Neural cell (in vitro differentiated cells): ENCODE measurements around the gene RNU6-9. TPM values are rescaled to one million over a fixed set of nuclear protein-coding genes. Genes with fewer than 3 reads are reported as not detected.

ENCODE experiments used
- H2AFZ ChIP-seq: fragments of 200-600, 300-800 bp; sonication (generic), shearing (Covaris generic); 2 replicates; pipeline ENCODE4 v1.6.0; 2014; ENCODE audit warnings: low read depth, mild to moderate bottlenecking, antibody characterized with exemption, low read length, moderate library complexity
- H3F3A ChIP-seq: fragments of 200-600 bp; shearing (Covaris generic); 2 replicates; pipeline ENCODE4 v1.6.1; 2016; ENCODE audit warnings: mild to moderate bottlenecking, moderate library complexity, mixed read lengths, antibody characterized with exemption, low read length; ENCODE audit not compliant: insufficient read depth, poor library complexity, severe bottlenecking
- H3K27ac ChIP-seq: fragments of 200-600, 300-800 bp; sonication (generic), shearing (Covaris generic); 2 replicates; pipeline ENCODE4 v1.5.1; 2014; ENCODE audit warnings: mild to moderate bottlenecking, low read length, moderate library complexity
- H3K27me3 ChIP-seq: fragments of 300-800, 200-600 bp; sonication (generic), shearing (Covaris generic); 2 replicates; pipeline ENCODE4 v1.6.0; 2014; ENCODE audit warnings: mild to moderate bottlenecking, low read depth, low read length, moderate library complexity; ENCODE audit not compliant: insufficient read depth
- H3K36me3 ChIP-seq: fragments of 300-800, 200-600 bp; sonication (generic), shearing (Covaris generic); 2 replicates; pipeline ENCODE4 v1.5.1; 2014; ENCODE audit warnings: mild to moderate bottlenecking, antibody characterized with exemption, low read length, moderate library complexity; ENCODE audit not compliant: insufficient read depth
- H3K4me2 ChIP-seq: fragments of 300-800, 200-600 bp; sonication (generic), shearing (Covaris generic); 2 replicates; pipeline ENCODE4 v1.6.0; 2014; ENCODE audit warnings: mild to moderate bottlenecking, low read length
- H3K4me3 ChIP-seq: fragments of 300-800, 200-600 bp; sonication (generic), shearing (Covaris generic); 2 replicates; pipeline ENCODE4 v1.5.1; 2014; ENCODE audit warnings: mild to moderate bottlenecking, low read length, moderate library complexity
- H3K79me2 ChIP-seq: fragments of 200-600 bp; shearing (Covaris generic); replicated peaks from 2 replicates; pipeline ENCODE4 v1.6.0; 2014; ENCODE audit warnings: mild to moderate bottlenecking, low read length, moderate library complexity; ENCODE audit not compliant: insufficient read depth
- H3K9ac ChIP-seq: fragments of 300-800, 200-600 bp; sonication (generic), shearing (Covaris generic); 2 replicates; pipeline ENCODE4 v1.6.1; 2016; ENCODE audit warnings: mild to moderate bottlenecking, low read length, mixed read lengths
- H3K9me2 ChIP-seq: fragments of 200-600 bp; shearing (Covaris generic); 2 replicates; pipeline ENCODE4 v1.6.1; 2016; ENCODE audit warnings: mild to moderate bottlenecking, low read length, mixed read lengths; ENCODE audit not compliant: insufficient read depth
- H3K9me3 ChIP-seq: fragments of 200-600, 300-800 bp; sonication (generic), shearing (Covaris generic); 2 replicates; pipeline ENCODE4 v1.6.1; 2016; ENCODE audit warnings: mild to moderate bottlenecking, mixed run types, low read length, moderate library complexity, mixed read lengths
- H4K20me1 ChIP-seq: fragments of 200-600 bp; shearing (Covaris generic); 2 replicates; pipeline ENCODE4 v1.6.1; 2016; ENCODE audit warnings: mild to moderate bottlenecking, mixed run types; ENCODE audit not compliant: insufficient read depth
- EP300 ChIP-seq: fragments of 450-650 bp; conservative IDR thresholded peaks from 2 replicates; pipeline ENCODE4 v1.6.1; 2014; ENCODE audit warnings: antibody characterized with exemption, mild to moderate bottlenecking, moderate library complexity; ENCODE audit not compliant: poor library complexity, severe bottlenecking
- EZH2 ChIP-seq: fragments of 200-600, 300-800 bp; shearing (Covaris generic), sonication (generic); IDR thresholded peaks from 2 replicates; pipeline ENCODE4 v1.6.1; 2014; ENCODE audit warnings: antibody characterized with exemption, low read length, borderline replicate concordance, mild to moderate bottlenecking; ENCODE audit not compliant: insufficient read depth, poor library complexity, severe bottlenecking
- MXI1 ChIP-seq: fragments of 450-650 bp; conservative IDR thresholded peaks from 2 replicates; pipeline ENCODE4 v1.6.1; 2014; ENCODE audit warnings: antibody characterized with exemption, mild to moderate bottlenecking; ENCODE audit not compliant: poor library complexity, severe bottlenecking
- POLR2AphosphoS5 ChIP-seq: IDR thresholded peaks from 2 replicates; pipeline ENCODE4 v1.6.1; 2012
- RAD21 ChIP-seq: fragments of 450-650 bp; conservative IDR thresholded peaks from 2 replicates; pipeline ENCODE4 v1.6.1; 2014; ENCODE audit warnings: antibody characterized with exemption, mild to moderate bottlenecking, moderate library complexity
- SMC3 ChIP-seq: fragments of 450-650 bp; conservative IDR thresholded peaks from 2 replicates; pipeline ENCODE4 v1.6.1; 2014; ENCODE audit warnings: antibody characterized with exemption, mild to moderate bottlenecking, moderate library complexity; ENCODE audit not compliant: poor library complexity
- TAF1 ChIP-seq: IDR thresholded peaks from 2 replicates; pipeline ENCODE4 v1.6.1; 2012; ENCODE audit warnings: low read depth
- polyA plus RNA-seq: library from polyadenylated mRNA; depleted of rRNA; stranded (reverse); fragments of >200 nt; gene quantifications from 2 replicates; pipeline ENCODE4 v1.2.3, GENCODE V29; 2014
- TF ChIP-seq, protein P1 (sequence below): fragments of 450-650 bp; IDR thresholded peaks from 2 replicates; pipeline ENCODE4 v1.5.1; 2014; ENCODE audit warnings: antibody characterized with exemption, mild to moderate bottlenecking, moderate library complexity; ENCODE audit not compliant: poor library complexity, severe bottlenecking
- TF ChIP-seq, protein P2 (sequence below): IDR thresholded peaks from 2 replicates; pipeline ENCODE4 v1.6.1; 2012; ENCODE audit warnings: borderline replicate concordance

The RNU6-9 gene
- polyA plus RNA-seq, 1 donor from 2014 or later, result not detected

DNA sequence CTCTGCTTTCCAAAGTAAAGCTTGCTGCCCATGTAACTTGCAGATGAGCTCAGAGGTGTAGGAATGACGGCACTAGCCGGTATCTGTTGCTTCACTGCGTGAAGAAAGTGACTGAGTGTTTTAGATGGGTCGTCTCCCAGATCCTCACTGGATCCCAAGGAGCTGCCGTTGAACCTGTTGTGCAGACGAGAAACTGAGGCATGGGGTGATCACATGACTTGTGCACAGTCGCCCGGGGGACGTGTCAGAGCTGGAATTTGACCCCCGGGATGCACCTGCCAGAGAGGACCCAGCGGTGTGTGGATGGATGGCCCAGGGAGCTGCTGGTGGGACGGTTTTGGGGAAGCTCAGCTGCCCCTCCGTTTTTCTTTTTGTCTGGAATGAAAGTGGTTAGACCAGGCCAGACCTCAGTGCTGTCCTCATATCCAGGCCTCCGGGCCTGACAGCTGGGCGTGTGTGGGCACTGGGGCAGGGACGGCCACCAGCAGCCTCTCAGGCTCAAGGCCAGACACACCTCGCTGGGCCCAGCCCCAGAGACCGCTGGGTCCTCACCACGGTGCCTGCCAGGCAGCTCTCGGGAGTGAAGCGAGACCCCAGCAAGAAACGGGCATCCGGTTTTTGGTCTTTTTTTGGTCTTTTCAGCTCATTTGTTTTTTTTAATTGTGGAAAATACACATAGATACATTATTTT is 45.1 kb downstream of the RNU6-9 start:
- Histone ChIP-seq H3K79me2 (peaks cover 5% of the 10 kb centered on the region), H3K9me3 (no peaks in the 10 kb centered on the region), H2AFZ (no peak overlapping the region), H3K4me3 (no peak overlapping the region), H3K4me2 (no peak overlapping the region), H4K20me1 (no peaks in the 10 kb centered on the region), H3K27ac (no peak overlapping the region), H3K9ac (no peak overlapping the region), H3K27me3 (no peaks in the 10 kb centered on the region), H3K9me2 (no peaks in the 10 kb centered on the region), H3K36me3 (no peaks in the 10 kb centered on the region), H3F3A (no peaks in the 10 kb centered on the region)
- TF ChIP-seq TAF1, result no peak
- TF ChIP-seq SMC3, result no peak
- TF ChIP-seq EP300, result no peak
- TF ChIP-seq, protein P1, sequence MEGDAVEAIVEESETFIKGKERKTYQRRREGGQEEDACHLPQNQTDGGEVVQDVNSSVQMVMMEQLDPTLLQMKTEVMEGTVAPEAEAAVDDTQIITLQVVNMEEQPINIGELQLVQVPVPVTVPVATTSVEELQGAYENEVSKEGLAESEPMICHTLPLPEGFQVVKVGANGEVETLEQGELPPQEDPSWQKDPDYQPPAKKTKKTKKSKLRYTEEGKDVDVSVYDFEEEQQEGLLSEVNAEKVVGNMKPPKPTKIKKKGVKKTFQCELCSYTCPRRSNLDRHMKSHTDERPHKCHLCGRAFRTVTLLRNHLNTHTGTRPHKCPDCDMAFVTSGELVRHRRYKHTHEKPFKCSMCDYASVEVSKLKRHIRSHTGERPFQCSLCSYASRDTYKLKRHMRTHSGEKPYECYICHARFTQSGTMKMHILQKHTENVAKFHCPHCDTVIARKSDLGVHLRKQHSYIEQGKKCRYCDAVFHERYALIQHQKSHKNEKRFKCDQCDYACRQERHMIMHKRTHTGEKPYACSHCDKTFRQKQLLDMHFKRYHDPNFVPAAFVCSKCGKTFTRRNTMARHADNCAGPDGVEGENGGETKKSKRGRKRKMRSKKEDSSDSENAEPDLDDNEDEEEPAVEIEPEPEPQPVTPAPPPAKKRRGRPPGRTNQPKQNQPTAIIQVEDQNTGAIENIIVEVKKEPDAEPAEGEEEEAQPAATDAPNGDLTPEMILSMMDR, result no peak
- no peak for TF ChIP-seq MXI1
- no peak for TF ChIP-seq EZH2
- TF ChIP-seq POLR2AphosphoS5, result no peak
- TF ChIP-seq, protein P2, sequence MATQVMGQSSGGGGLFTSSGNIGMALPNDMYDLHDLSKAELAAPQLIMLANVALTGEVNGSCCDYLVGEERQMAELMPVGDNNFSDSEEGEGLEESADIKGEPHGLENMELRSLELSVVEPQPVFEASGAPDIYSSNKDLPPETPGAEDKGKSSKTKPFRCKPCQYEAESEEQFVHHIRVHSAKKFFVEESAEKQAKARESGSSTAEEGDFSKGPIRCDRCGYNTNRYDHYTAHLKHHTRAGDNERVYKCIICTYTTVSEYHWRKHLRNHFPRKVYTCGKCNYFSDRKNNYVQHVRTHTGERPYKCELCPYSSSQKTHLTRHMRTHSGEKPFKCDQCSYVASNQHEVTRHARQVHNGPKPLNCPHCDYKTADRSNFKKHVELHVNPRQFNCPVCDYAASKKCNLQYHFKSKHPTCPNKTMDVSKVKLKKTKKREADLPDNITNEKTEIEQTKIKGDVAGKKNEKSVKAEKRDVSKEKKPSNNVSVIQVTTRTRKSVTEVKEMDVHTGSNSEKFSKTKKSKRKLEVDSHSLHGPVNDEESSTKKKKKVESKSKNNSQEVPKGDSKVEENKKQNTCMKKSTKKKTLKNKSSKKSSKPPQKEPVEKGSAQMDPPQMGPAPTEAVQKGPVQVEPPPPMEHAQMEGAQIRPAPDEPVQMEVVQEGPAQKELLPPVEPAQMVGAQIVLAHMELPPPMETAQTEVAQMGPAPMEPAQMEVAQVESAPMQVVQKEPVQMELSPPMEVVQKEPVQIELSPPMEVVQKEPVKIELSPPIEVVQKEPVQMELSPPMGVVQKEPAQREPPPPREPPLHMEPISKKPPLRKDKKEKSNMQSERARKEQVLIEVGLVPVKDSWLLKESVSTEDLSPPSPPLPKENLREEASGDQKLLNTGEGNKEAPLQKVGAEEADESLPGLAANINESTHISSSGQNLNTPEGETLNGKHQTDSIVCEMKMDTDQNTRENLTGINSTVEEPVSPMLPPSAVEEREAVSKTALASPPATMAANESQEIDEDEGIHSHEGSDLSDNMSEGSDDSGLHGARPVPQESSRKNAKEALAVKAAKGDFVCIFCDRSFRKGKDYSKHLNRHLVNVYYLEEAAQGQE, result no peak
- no peak for TF ChIP-seq RAD21

DNA sequence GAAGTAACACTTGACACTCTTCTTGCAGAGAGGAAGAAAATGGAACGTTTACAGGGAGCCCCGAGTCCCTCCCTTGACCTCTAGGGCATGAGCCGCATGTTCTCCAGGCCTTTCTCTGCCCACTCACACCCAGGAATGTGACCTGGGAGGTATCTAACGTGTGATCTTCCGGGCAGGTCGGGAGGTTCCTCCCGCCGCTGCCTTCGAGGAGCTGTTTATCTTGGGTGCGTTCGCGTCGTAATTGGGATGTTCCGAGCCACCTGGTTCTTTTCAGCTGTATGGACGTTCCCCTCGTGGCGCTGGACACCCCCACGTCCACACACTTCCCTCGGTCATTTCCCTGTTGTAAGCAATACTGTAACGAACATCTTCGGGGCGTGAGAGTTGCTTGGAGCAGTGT is 46.2 kb downstream of the RNU6-9 start:
- Histone ChIP-seq H3K27me3 (no peaks in the 10 kb centered on the region), H2AFZ (no peak overlapping the region), H3K79me2 (peaks cover 5% of the 10 kb centered on the region), H3K4me2 (no peak overlapping the region), H3K4me3 (no peak overlapping the region), H3F3A (no peaks in the 10 kb centered on the region), H3K9me3 (no peaks in the 10 kb centered on the region), H3K9ac (no peak overlapping the region), H3K27ac (no peak overlapping the region), H4K20me1 (no peaks in the 10 kb centered on the region), H3K9me2 (no peaks in the 10 kb centered on the region), H3K36me3 (no peaks in the 10 kb centered on the region)
- TF ChIP-seq POLR2AphosphoS5 (no peak), TAF1 (no peak), MXI1 (no peak), EZH2 (no peak), RAD21 (no peak), SMC3 (no peak), EP300 (no peak)
- TF ChIP-seq, protein P1, result no peak
